HS-27A (cell line): Measurements from ENCODE around the gene CMBL.

Source experiments
- DNase-seq: peaks from one replicate; pipeline ENCODE4 v3.0.0-alpha.2; 2012; ENCODE audit warnings: low read depth, missing footprints

Gene CMBL

GRCh38 chr5:10310066-10310779, 2.5 kb upstream of the CMBL start:
- no peak for DNase-seq

GRCh38 chr5:10308844-10309243, 1.1 kb upstream of the CMBL start:
- no peak for DNase-seq

GRCh38 chr5:10306806-10307205, 896 bp downstream of the CMBL start:
- DNase-seq: no peak

- no peak for DNase-seq
Observed at GRCh38 chr5:10306114-10306513, 1.6 kb downstream of the CMBL start.

GRCh38 chr5:10304932-10305331, 2.8 kb downstream of the CMBL start:
- DNase-seq: no peak

GRCh38 chr5:10303699-10304170, 4.0 kb downstream of the CMBL start:
- DNase-seq: no peak

- no peak for DNase-seq
Observed at GRCh38 chr5:10303201-10303600, 4.5 kb downstream of the CMBL start.

GRCh38 chr5:10301842-10302610, 5.7 kb downstream of the CMBL start:
- no peak for DNase-seq

- DNase-seq: no peak
Observed at GRCh38 chr5:10301266-10301665, 6.4 kb downstream of the CMBL start.

GRCh38 chr5:10300246-10300645, 7.5 kb downstream of the CMBL start:
- no peak for DNase-seq

- no peak for DNase-seq
Observed at GRCh38 chr5:10297646-10298204, 10.0 kb downstream of the CMBL start.

GRCh38 chr5:10295619-10296326, 11.9 kb downstream of the CMBL start:
- no peak for DNase-seq

GRCh38 chr5:10293907-10294662, 13.6 kb downstream of the CMBL start:
- DNase-seq: no peak

GRCh38 chr5:10291692-10292339, 15.9 kb downstream of the CMBL start:
- no peak for DNase-seq

GRCh38 chr5:10290438-10290837, 17.3 kb downstream of the CMBL start:
- DNase-seq: no peak

- DNase-seq: no peak
Observed at GRCh38 chr5:10289991-10290390, 17.7 kb downstream of the CMBL start.

- no peak for DNase-seq
Observed at GRCh38 chr5:10289353-10289752, 18.3 kb downstream of the CMBL start.

- no peak for DNase-seq
Observed at GRCh38 chr5:10288592-10289219, 19.0 kb downstream of the CMBL start.

GRCh38 chr5:10286862-10287227, 20.9 kb downstream of the CMBL start:
- DNase-seq: no peak

GRCh38 chr5:10286162-10286861, 21.4 kb downstream of the CMBL start:
- DNase-seq: no peak
